Measurements from ENCODE around the gene HOXB5. TPM values are rescaled to one million over a fixed set of nuclear protein-coding genes. Genes with fewer than 3 reads are reported as not detected.

Gene HOXB5
- total RNA-seq, 1 experiment from 2014 or later, result not detected

GRCh38 chr17:48596735-48597527, 3.4 kb upstream of the HOXB5 start:
- Histone ChIP-seq H3K9me3 (ENCODE audit: low read length) (no peaks in the 10 kb centered on the region), H3K27ac (ENCODE audit: low read length) (no peak overlapping the region), H3K4me1 (ENCODE audit: low read length) (peaks cover 5% of the 10 kb centered on the region; the same call in 1 of the 2 replicates), H3K27me3 (ENCODE audit: low read length) (no peaks in the 10 kb centered on the region), H3K9ac (ENCODE audit: low read length) (no peak overlapping the region), H3K79me2 (ENCODE audit: low read length) (no peaks in the 10 kb centered on the region), H3K36me3 (ENCODE audit: insufficient read depth, low read length) (no peaks in the 10 kb centered on the region), H3K4me3 (ENCODE audit: low read length) (no peak overlapping the region), H3K4me2 (ENCODE audit: low read depth, low read length, poor library complexity, severe bottlenecking) (no peak overlapping the region), H4K20me1 (ENCODE audit: insufficient read depth, low read depth, low read length) (no peaks in the 10 kb centered on the region), H2AFZ (ENCODE audit: low read length) (no peak overlapping the region), H3K9me2 (replicated peaks; ENCODE audit: insufficient read depth, low read length) (no peaks in the 10 kb centered on the region)
- DNase-seq, result no peak

GRCh38 chr17:48596000-48596734, 2.6 kb upstream of the HOXB5 start:
- Histone ChIP-seq H3K4me1 (ENCODE audit: low read length) (peaks cover 2% of the 10 kb centered on the region; the same call in 1 of the 2 replicates), H4K20me1 (ENCODE audit: insufficient read depth, low read depth, low read length) (no peaks in the 10 kb centered on the region), H3K27me3 (ENCODE audit: low read length) (no peaks in the 10 kb centered on the region)

GRCh38 chr17:48595278-48595999, 1.9 kb upstream of the HOXB5 start:
- no peaks in the 10 kb centered on the region for H3K4me1 ChIP-seq (ENCODE audit: low read length)
- no peak overlapping the region for H3K9ac ChIP-seq (ENCODE audit: low read length)
- H3K27ac ChIP-seq (ENCODE audit: low read length), result no peak overlapping the region
- H3K9me3 ChIP-seq (ENCODE audit: low read length), result no peaks in the 10 kb centered on the region
- H3K4me2 ChIP-seq (ENCODE audit: low read depth, low read length, poor library complexity, severe bottlenecking), result no peak overlapping the region
- no peak overlapping the region for H2AFZ ChIP-seq (ENCODE audit: low read length)
- no peaks in the 10 kb centered on the region for H4K20me1 ChIP-seq (ENCODE audit: insufficient read depth, low read depth, low read length)
- DNase-seq, result no peak
- H3K4me3 ChIP-seq (ENCODE audit: low read length), result no peak overlapping the region
- H3K36me3 ChIP-seq (ENCODE audit: insufficient read depth, low read length), result no peaks in the 10 kb centered on the region
- no peaks in the 10 kb centered on the region for H3K27me3 ChIP-seq (ENCODE audit: low read length)
- H3K9me2 ChIP-seq (replicated peaks; ENCODE audit: insufficient read depth, low read length), result no peaks in the 10 kb centered on the region
- H3K79me2 ChIP-seq (ENCODE audit: low read length), result no peaks in the 10 kb centered on the region

More at GRCh38 chr17:48596000-48596734, 2.6 kb upstream of the HOXB5 start:
- Histone ChIP-seq H3K9me3 (ENCODE audit: low read length) (no peaks in the 10 kb centered on the region), H3K4me2 (ENCODE audit: low read depth, low read length, poor library complexity, severe bottlenecking) (no peak overlapping the region), H3K79me2 (ENCODE audit: low read length) (no peaks in the 10 kb centered on the region), H2AFZ (ENCODE audit: low read length) (no peak overlapping the region), H3K9me2 (replicated peaks; ENCODE audit: insufficient read depth, low read length) (no peaks in the 10 kb centered on the region), H3K4me3 (ENCODE audit: low read length) (no peak overlapping the region), H3K36me3 (ENCODE audit: insufficient read depth, low read length) (no peaks in the 10 kb centered on the region), H3K27ac (ENCODE audit: low read length) (no peak overlapping the region), H3K9ac (ENCODE audit: low read length) (no peak overlapping the region)
- DNase-seq, result no peak

DNA sequence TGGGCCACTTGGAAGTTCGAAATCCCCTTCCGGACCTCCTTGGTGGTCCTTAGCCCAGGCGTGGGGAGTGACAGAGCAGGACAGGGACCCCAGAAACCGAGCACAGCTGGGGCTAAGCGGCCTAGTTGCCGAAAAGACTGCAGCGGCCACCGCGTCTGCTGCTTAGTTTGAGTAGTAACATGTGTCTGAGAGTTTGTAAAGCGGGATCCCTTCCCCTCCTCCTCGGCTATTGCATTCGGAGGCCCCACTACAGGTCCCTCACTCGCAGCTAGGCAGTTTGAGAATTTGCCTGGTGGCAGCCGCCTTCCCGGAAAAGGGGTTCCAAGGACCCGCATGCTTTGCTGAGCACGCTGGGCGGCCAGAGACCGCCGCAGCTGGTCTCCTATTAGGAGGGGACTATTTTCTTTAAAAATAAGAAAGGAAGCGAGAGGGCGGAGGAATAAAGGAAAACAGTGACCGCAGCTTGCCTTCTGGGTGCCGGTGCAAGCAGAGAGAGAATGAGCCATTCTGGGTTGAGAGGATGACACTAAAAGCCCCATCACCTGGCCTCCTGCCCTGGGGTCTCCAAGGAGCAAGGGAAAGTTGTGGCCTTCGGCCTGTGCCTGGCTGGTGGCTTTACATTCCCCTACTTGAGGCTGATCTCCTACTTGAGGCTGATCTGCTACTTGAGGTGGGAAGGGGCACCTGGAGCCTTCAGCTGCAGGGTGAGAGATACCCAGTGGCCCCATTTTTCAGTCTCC, 1.1 kb upstream of the HOXB5 start:
- H4K20me1 ChIP-seq (ENCODE audit: insufficient read depth, low read depth, low read length), result no peaks in the 10 kb centered on the region
- H3K27me3 ChIP-seq (ENCODE audit: low read length), result no peaks in the 10 kb centered on the region
- H3K79me2 ChIP-seq (ENCODE audit: low read length), result no peaks in the 10 kb centered on the region
- no peaks in the 10 kb centered on the region for H3K36me3 ChIP-seq (ENCODE audit: insufficient read depth, low read length)
- no peak overlapping the region for H3K4me2 ChIP-seq (ENCODE audit: low read depth, low read length, poor library complexity, severe bottlenecking)
- no peak overlapping the region for H2AFZ ChIP-seq (ENCODE audit: low read length)
- no peak overlapping the region for H3K4me3 ChIP-seq (ENCODE audit: low read length)
- DNase-seq, result no peak
- no peaks in the 10 kb centered on the region for H3K4me1 ChIP-seq (ENCODE audit: low read length)
- no peak overlapping the region for H3K9ac ChIP-seq (ENCODE audit: low read length)
- no peaks in the 10 kb centered on the region for H3K9me2 ChIP-seq (replicated peaks; ENCODE audit: insufficient read depth, low read length)
- H3K27ac ChIP-seq (ENCODE audit: low read length), result no peak overlapping the region
- H3K9me3 ChIP-seq (ENCODE audit: low read length), result no peaks in the 10 kb centered on the region

- H3K4me3 ChIP-seq (ENCODE audit: low read length), result no peak overlapping the region
- no peaks in the 10 kb centered on the region for H3K9me3 ChIP-seq (ENCODE audit: low read length)
- no peaks in the 10 kb centered on the region for H3K79me2 ChIP-seq (ENCODE audit: low read length)
- H3K27ac ChIP-seq (ENCODE audit: low read length), result no peak overlapping the region
- H3K4me1 ChIP-seq (ENCODE audit: low read length), result no peaks in the 10 kb centered on the region
- H3K36me3 ChIP-seq (ENCODE audit: insufficient read depth, low read length), result no peaks in the 10 kb centered on the region
- H4K20me1 ChIP-seq (ENCODE audit: insufficient read depth, low read depth, low read length), result no peaks in the 10 kb centered on the region
- peak; percentile 88 for DNase-seq
- 0 out of 2 replicates have a peak overlapping the region, but pooled peaks have one; percentile 54 for H2AFZ ChIP-seq (ENCODE audit: low read length)
- H3K4me2 ChIP-seq (ENCODE audit: low read depth, low read length, poor library complexity, severe bottlenecking), result no peak overlapping the region
- no peak overlapping the region for H3K9ac ChIP-seq (ENCODE audit: low read length)
- no peaks in the 10 kb centered on the region for H3K27me3 ChIP-seq (ENCODE audit: low read length)
- H3K9me2 ChIP-seq (replicated peaks; ENCODE audit: insufficient read depth, low read length), result no peaks in the 10 kb centered on the region
These were observed 410 bp upstream of the HOXB5 start for GRCh38 chr17:48593840-48594537.

- DNase-seq, result no peak
- Histone ChIP-seq H2AFZ (ENCODE audit: low read length) (no peak overlapping the region), H3K27me3 (ENCODE audit: low read length) (no peaks in the 10 kb centered on the region), H3K9me3 (ENCODE audit: low read length) (no peaks in the 10 kb centered on the region), H3K79me2 (ENCODE audit: low read length) (no peaks in the 10 kb centered on the region), H3K4me3 (ENCODE audit: low read length) (no peak overlapping the region), H4K20me1 (ENCODE audit: insufficient read depth, low read depth, low read length) (no peaks in the 10 kb centered on the region), H3K27ac (ENCODE audit: low read length) (no peak overlapping the region), H3K9me2 (replicated peaks; ENCODE audit: insufficient read depth, low read length) (no peaks in the 10 kb centered on the region), H3K36me3 (ENCODE audit: insufficient read depth, low read length) (no peaks in the 10 kb centered on the region), H3K4me2 (ENCODE audit: low read depth, low read length, poor library complexity, severe bottlenecking) (no peak overlapping the region), H3K9ac (ENCODE audit: low read length) (no peak overlapping the region), H3K4me1 (ENCODE audit: low read length) (no peaks in the 10 kb centered on the region)
These were observed 1.0 kb downstream of the HOXB5 start for GRCh38 chr17:48592577-48592976.

- DNase-seq, result no peak
- Histone ChIP-seq H3K27ac (ENCODE audit: low read length) (no peak overlapping the region), H3K79me2 (ENCODE audit: low read length) (no peaks in the 10 kb centered on the region), H3K9ac (ENCODE audit: low read length) (no peak overlapping the region), H3K9me3 (ENCODE audit: low read length) (no peaks in the 10 kb centered on the region), H3K27me3 (ENCODE audit: low read length) (no peaks in the 10 kb centered on the region), H4K20me1 (ENCODE audit: insufficient read depth, low read depth, low read length) (no peaks in the 10 kb centered on the region), H3K4me1 (ENCODE audit: low read length) (no peaks in the 10 kb centered on the region), H2AFZ (ENCODE audit: low read length) (no peak overlapping the region), H3K36me3 (ENCODE audit: insufficient read depth, low read length) (no peaks in the 10 kb centered on the region), H3K4me3 (ENCODE audit: low read length) (no peak overlapping the region), H3K9me2 (replicated peaks; ENCODE audit: insufficient read depth, low read length) (no peaks in the 10 kb centered on the region), H3K4me2 (ENCODE audit: low read depth, low read length, poor library complexity, severe bottlenecking) (no peak overlapping the region)
These were observed 1.5 kb downstream of the HOXB5 start for GRCh38 chr17:48592057-48592514.
